Inflammatory macrophage treated with lipopolysaccharide for 4 hours (primary cell): ENCODE data around the gene RNLS.
A peak's percentile ranks its signal among the peaks of the same experiment; 100 is the strongest.
"Not testable (repeated sequence)": the region's sequence is repeated elsewhere in the genome, so short reads cannot be mapped to it uniquely, and the experiment has no call there.

Experiments used
- DNase-seq: peaks from one replicate; pipeline ENCODE4 v3.0.0-alpha.2; 2020

The RNLS gene

DNA sequence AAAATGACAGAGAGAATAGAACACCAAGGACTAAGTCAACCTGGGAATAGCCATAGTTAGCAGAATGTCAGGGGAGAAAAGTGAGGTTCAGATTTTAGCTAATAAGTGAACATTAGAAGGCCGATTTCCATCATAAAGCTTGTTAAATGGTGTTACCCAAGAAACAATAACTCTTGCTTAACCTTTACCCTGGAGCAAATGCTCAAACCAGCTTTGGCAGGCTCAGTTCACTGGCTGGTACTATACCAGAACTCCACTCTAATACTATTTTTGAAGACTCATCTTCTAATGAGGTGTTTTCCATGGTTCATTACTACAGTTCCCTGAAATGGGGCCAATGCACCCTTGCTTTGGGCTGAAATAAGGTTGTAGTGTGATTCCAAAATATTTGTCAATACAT is 61.3 kb downstream of the RNLS start:
- no peak for DNase-seq

DNA sequence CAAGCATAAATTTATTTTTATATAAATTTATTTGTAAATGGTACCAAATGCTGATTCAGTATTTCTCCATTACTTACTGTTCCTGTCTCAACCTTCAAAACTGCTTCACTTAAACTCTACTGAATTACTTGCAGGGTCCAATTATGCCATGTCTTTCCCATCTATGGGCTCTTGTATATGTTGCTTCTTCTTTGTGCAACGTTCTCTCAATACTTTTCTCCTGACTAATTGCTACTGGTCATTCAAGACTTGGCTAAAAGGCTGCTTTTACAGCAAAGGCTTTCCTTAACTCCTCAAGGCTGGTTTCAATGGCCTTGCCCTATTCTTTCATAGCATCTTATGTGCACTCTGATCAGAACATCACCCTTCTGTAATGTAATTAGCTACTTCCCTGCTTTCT is 67.9 kb downstream of the RNLS start:
- no peak for DNase-seq

DNA sequence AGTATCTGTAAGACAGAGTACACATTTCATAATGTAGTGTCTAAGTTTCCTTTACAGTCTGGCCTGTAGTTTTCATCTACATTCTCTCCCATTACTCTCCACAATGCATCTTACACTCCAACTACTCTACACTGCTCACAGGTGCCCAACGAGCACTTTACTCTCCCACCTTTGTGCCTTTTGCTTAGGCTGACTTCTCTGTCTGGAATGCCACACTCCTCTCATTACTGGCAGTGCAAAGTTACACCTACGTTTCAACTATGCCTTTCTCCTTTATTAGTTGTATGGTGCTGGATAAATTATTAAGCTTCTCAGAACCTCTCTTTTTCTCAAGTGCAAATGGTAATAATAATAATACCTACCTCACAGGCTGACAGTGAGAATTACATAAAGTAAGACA is 70.5 kb downstream of the RNLS start:
- DNase-seq, result no peak

DNA sequence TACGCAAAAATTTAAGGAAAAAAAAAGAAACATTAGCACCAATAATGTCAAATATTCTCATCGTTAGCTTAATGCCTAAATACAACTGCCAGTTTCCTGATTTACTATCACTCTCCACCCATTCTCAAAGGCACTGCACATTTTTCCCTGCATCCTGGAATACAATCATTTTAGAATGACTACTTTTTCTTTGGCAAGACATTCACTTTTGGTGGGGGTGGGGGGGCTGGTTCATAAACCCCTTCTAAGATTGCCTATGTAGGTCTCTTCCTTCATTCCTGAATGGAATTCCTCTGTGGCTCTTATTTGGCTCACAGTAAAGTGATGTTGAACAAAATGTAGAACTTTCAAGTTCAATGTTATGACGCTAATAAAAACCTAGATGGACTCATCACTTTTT is 74.3 kb downstream of the RNLS start:
- DNase-seq, result no peak

DNA sequence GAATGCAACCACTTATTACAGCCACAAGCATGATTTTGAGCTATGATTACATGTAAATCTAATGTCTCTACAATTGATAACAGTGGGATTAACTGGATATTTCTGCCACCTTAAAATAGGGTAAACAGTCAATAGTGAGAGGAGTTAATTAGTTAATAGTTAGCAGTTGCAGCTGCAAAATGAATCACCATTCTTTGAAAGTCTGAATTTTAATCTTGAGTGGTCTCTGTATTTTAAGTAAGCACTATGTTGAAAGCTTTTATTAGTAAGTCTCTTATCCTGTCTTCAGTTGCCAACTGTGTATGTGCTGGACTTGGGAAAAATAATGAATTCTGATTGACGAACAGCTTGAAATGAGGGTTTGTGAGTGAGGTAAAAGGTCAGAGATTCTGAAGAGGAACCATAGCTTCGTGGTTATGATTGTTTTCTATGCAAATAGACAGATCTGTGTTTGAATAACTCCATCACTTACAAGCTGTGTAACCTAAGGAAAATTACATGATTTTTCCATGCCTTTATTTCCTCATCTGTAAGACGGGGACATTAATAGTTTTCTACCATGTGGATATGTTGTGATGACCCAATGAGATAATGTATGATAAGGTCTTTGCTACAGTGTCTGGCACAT is 75.2 kb downstream of the RNLS start:
- no peak for DNase-seq

DNA sequence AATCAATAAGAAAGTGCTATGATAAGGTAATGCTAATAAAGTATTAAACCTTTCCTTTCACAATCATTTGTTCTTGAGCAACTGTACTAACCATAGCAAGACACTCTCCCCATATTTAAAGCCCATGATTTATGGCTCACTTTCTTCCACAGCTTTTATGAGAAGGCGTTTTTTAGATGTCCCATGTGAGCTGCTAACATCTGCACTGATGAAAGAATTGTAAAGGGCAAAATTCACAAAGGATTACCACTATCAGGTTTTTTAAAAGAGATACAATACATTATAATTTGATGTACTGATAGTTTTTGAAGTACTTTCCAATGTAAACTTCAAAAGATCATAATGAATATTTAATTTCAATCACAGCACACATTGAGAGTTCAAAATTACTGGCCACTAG is 75.7 kb downstream of the RNLS start:
- DNase-seq, result no peak

DNA sequence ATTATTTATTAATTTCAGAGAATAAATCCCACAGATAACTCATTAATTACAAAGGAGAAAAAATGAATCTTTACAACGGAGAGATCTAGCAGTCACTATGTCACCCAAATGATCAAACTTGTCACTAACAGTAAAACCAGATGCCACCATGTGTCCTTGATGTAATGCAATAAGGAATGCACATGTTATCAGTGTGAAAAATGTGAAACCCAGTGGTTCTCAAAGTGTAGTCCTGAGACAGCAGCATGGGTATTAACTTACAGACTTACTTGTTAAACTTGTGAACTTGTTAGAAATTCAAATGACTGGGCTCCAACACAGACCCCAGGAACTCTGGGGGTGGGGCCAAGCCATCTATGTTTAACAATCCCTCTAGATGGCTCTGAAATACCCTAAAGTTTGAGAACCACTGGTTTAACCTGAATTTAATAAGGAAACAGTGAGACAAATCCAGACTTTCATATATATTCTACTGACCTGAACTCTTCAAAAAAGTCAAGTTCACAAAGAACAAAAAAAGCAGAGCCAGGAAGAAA is 77.4 kb downstream of the RNLS start:
- DNase-seq, result no peak

DNA sequence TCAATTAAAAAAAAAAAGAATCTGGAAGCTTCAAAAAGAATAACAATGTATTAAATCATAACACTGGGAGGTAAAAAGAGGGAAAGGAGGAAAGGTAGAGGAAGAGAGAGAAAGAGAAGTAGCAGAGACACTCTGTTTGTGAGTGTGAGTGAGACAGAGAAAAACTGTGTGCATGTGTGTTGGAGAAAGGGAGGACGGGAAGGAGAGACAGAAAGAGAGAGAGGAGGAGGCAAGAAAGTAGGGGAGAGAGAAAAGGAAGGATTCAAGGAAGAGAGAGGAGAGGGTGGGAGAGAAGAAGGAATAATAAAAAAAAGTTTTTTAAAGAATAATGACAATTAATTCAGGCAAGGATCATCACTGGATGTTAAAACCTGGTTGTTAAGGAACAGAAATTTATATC is 77.9 kb downstream of the RNLS start:
- DNase-seq, result no peak

DNA sequence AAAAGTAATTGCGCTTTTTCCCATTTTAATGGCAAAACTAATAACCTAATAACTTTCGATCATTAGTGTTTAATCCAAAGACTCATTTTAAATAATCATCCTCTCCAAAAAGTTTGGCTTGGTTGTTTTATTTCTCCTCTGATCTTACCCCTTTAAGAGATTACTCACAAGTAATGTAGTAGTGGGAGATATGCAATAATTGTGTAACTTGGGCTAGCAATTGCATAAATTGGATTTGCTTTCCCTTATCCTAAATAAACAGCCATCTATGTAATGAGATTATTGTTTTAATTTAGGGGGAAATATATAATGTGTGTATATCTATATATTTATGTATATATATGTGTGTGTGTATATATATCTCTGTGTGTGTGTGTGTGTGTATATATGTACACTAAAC is 82.5 kb downstream of the RNLS start:
- DNase-seq, result peak; percentile 1

DNA sequence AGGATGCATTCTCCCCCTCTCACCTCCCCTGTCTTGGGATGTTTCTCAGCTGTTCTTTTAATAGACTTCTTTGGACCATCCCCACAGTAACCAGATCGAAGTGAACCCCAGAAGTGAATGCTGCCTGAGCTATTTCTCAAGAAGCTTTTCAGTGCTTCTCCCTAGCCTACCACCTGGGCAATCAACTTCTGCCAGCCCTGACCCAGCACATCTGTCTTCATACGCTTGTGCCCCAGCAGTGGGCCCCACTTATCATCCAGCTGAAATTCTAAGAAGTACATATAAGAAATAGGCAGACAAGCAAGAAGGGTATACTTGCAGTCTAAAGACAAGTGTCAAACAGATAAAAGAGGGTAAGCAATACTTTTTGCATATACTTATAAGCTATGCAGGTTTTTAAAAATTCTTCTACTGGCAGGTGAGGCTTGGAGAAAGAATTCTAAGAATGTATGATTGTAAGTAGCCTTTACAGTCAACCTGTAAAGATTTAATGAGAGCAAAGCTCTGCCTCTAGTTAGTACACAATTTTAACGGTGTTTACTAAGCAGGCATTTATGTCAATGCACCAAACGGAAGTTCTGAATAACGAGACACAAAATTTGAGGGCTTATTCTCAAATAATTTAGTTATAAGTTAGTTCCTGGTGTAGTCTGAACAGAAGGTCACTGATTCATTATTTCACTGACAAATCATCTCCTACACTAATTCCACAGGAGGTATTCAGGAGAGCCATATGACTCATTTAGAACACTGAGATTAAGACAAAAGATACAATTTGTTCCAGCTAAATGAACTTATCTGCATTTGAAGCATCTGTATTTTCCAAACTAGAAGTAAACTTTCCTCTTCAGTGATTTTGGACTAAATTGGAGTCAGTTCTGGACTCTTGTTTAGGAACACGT is 83.3 kb downstream of the RNLS start:
- DNase-seq, result no peak

DNA sequence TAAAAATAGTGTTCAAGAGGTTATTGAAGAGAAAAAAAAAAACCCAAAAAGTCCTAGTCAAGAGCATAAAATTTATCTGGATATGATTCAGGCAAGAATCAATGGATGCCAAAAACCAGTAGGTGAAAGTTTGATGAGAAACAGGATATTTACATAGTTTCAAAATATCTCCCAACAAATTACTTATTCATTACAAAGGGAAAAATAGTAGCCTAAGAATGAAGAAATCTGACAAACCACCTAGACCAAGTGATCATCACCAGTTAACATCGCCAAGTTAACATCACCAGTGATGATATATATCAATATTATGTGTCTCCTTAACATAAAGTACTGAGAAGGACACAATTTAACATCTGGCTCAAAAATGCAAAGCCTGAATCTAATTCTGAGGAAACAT is 85.2 kb downstream of the RNLS start:
- no peak for DNase-seq

DNA sequence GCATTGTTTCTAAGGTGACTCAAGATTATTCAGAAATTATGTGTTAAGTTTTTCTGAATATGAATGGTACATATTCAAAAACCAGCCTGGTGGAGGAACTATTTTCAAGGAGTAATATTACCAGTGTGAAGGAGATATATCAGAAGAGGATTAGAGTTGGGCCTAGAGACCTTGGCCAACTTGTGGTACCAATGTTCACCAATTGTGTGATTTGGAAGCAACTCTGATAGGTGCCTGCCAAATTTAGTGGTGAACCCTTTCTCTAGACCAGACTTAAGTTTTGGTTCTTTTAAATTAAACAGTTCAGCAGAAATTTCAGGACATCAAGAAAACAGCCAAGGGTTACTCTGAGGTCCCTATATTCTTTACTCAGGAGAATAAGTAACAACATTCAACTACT is 88.6 kb downstream of the RNLS start:
- DNase-seq, result no peak

DNA sequence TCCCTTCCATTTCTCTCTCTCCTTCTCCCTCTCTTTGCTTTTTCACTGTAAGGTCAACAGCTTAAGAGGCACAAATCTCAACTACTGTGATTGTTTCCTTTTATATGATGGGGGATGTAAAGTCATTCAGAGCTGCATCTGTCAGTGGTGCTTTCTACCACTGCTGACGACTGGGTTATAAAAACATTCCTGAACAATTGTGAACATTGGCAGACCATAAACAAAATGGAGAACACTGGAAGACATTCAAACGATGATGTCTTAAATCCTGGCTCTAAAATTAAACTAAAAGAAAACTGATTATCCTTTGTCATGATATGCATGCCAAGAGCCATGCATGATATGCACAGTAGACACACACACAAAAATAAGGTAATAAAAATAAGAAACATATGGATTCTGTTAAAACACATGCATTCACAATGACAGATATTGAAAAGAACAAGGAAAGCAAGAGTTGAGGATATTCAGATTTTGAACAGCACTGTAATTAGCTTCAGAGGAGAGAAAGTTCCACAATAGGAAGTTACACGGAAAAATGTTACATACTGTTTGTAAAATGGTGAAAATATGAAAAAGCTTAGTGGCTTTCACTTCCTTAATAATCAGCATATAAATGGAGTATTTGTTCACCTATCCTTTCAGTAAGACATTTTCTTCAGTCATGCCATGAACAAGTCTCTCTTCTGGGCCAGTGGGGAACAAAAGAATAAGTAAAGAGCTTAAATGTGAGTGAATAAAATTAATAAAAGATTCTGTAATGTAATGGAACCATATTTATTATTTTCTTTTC is 89.2 kb downstream of the RNLS start:
- peak; percentile 29 for DNase-seq

DNA sequence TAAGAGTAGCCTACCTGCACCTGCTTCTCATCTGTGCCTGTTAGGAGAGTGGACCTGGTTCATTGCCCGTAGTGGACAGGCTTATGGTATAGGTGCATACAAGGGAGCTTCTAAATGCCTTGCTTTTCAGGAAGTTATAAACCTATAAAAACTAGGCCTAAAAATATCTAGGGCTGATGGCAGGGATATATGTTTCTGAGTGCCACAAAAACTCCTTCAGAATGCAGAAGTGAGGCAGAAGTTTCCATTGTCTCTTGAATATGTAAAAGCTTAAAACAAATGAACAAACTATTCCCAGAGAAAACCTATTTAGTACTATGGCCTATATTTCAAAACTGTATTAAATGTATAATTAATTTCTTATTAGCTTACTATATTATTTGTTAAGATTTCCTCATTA is 91.8 kb downstream of the RNLS start:
- DNase-seq, result peak; percentile 1

DNA sequence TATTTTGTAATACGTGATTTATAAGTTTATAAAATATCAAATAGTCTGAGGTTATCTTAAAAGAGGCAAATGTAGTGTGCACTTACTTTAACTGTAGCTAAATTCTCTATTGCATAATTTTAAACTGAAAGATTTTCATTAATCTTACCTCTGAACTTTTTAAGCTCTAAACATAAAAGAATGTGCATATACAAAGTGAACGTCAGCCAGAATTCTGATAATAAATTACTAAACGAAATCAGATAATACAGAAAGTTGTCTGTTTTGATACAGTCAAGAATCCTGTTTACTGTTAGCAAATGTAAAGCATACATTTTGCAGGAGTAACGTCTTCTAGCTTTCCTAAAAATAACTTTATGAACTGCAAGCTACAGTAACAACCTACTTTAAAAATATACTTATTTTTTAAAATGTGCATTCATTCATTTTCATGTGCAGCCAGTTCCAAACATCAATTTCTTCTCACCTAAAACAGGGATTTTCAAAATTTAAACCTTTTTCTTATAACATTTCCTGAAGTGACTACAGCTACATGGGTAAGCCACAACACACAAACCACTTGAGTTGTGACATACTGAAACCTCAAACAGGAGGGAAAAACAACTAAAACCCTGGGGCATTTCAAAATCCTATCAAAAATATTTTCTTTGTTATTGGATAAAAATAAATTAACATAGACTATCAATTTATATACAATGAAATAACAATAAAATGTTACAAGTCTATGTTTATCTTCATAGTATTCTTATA is 92.7 kb downstream of the RNLS start:
- DNase-seq, result no peak

DNA sequence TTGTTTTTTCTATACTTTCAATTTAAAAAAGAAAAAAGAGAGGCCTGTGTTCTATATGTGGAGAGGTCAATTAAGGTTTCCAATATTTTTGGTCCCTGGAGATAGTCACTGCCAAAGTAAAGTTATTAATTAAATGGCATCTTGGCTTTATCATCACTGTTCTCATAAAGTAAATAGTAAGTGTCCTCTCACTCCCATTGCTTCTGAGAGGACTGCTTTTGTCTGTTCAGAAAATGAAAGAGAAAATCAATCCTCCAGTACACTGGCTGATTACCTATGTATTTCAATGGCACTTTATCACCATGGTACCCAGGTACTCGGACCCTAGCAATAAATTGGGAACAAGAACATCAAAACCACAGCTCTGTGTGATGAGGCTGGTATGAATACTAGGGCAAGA is 94.0 kb downstream of the RNLS start:
- no peak for DNase-seq

DNA sequence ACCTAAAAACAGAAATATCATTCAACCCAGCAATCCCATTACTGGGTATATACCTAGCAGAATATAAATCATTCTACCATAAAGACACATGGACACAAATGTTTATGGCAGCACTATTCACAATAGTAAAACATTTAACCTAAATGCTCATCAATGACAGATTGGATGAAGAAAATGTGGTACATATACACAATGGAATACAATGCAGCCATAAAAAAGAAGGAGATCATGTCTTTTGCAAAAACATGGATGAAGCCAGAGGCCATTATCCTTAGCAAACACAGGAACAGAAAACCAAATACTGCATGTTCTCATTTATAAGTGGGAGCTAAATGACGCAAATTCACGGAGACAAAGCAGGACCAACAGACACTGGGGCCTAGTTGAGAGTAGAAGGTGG is 96.3 kb downstream of the RNLS start:
- DNase-seq, result not testable (repeated sequence)

DNA sequence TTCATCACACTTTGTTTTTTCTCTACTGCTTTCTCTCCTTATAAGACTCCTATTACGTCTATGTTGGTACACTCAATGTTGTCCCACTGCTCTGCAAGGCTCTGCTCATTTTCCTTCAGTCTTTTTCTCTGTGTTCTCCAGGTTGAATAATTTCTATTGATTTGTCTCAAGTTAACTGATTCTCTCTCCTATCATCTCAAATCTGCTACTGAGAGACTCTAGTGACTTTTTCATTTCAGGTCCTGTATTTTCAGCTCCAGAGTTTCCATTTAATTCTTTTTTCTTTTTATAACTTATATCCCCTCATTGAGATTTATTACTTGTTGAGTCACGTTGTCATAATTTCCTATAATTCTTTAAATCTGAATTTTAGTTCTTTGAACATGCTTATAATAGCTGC is 100.9 kb downstream of the RNLS start:
- DNase-seq, result no peak

DNA sequence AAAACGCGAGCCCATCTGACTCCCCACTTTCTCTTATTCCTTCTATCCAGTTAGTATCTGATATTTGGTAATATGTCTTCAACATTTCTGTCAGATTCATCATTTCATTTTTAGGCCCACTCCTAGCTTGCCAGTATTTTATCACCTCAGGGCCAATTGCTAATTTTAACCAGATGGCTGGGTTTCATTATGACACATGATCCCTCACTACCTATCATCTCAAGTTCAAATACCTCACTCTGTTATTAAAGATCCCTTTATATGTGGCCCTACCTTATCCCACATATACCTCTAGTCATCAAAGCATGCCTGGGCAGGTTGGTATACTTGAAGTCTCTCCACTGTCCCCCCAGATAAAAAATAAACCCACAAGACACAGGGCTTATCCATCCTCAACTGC is 104.9 kb downstream of the RNLS start:
- DNase-seq, result no peak

DNA sequence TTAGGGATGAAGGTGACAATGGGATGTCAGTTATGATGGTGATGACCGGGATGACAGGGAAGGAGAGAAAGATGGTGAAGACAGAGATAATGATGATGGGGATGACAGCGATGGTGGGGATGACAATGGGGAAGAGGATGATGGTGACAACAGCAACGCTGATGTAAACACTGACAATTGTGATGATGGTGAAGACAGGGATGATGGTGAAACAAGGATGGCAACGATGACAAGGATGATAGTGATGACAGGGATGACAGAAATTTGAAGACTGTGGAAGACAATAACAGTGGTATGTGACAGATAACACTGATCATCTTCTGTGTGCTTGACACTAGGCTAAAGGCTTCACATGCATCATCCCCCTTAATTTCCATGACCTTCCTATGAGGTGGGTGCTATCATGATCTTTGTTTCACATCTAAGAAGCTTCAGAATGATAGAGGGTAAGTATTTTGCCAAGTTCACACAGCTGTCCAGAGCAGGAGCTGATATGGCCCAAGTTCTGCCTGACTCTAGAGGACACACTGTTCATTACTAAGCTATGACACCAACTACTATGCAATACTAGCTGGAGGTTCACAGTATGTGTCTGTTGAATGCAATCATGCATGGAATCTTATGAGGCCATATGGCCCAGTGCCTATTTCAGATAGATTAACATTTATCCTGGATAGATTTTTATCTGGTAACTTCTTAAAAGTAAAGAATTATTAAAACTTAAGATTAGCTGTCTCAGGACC is 105.6 kb downstream of the RNLS start:
- no peak for DNase-seq

DNA sequence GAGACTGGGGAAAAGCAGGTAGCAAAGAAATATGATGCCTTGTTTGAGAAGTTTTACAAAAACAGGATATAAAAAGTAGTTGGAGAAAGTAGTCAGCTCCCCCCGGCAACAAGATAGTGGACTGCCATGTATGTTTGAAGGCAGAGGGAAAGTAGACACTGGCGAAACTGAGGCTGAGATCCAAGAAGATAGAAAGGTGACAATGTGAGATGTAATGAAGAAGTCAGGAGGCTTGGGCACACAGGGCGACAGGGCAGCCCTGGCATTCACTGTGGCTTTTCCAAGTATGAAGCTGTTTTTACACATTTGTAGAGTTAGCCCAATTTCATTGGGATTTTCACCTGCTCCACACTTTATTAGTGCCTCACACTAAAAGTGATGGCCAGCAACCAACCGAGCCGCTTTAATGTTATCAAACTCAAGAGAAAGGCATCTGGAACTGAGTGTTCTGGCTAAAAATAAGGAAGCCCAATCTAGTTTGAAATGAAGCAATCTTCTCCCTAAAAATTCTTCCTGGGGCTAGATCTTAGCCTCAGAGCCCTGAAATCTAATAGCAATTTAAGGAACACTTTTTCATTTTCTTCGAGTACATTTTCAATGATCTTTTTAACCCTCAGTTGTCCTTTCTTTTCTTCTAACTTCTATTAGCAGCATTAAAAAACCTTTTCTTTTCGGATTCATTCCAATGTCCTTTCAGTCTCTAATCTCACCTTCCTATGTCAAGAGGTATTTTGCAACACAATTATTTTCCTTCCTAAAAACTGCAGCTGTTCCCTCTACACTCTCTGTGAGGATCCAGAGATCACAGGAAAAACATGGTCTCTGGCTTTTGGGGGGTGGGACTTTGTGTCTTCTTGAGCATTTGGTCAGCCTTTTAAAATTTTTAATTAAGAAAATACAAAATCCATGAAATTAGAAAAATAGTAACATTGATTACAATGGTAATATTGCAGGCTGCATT is 108.0 kb downstream of the RNLS start:
- no peak for DNase-seq
